Upper lobe of left lung (tissue), 6 donors: Measurements from ENCODE around the gene CLK1. TPM values are rescaled to one million over a fixed set of nuclear protein-coding genes. Genes with fewer than 3 reads are reported as not detected.

ENCODE experiments used
- ATAC-seq, 2 donors: fragments of 200-7000 bp; cut with Tn5 transposase; one replicate each; pipeline ENCODE4 v1.9.1; 2022; ENCODE audit warnings: mild to moderate bottlenecking in 2 of 2, moderate library complexity in 2 of 2; ENCODE audit not compliant: low FRiP score in 2 of 2
- DNase-seq, 2 donors: peaks; one replicate each; pipeline ENCODE4 v3.0.0-alpha.2; 2019 to 2020
- H3K27ac ChIP-seq, 4 donors: fragments of 200-600 bp; sonication (generic); one replicate each; pipeline ENCODE4 v1.5.1; 2016 to 2019
- H3K27me3 ChIP-seq, 4 donors: fragments of 200-600 bp; sonication (generic); one replicate each; pipeline ENCODE4 v1.5.1; 2017 to 2019
- H3K36me3 ChIP-seq, 4 donors: fragments of 200-600 bp; sonication (generic); one replicate each; pipeline ENCODE4 v1.5.1; 2016 to 2019
- H3K4me1 ChIP-seq, 4 donors: fragments of 200-600 bp; sonication (generic); one replicate each; pipeline ENCODE4 v1.5.1; 2018 to 2019
- H3K4me3 ChIP-seq, 4 donors: fragments of 200-600 bp; sonication (generic); one replicate each; pipeline ENCODE4 v1.5.1; 2017 to 2019; ENCODE audit warnings: mild to moderate bottlenecking in 2 of 4, moderate library complexity in 1 of 4
- H3K9me3 ChIP-seq, 4 donors: fragments of 200-600 bp; sonication (generic); one replicate each; pipeline ENCODE4 v1.5.1; 2018 to 2019
- EP300 ChIP-seq, 4 donors: sonication (generic); formaldehyde crosslinking; IDR thresholded peaks; one replicate each; pipeline ENCODE4 v1.5.1; 2017; ENCODE audit warnings: antibody characterized with exemption in 4 of 4, control low read depth in 2 of 4
- POLR2A ChIP-seq, 4 donors: fragments of 450-650 bp; IDR thresholded peaks; one replicate each; pipeline ENCODE4 v1.5.1; 2016 to 2017; ENCODE audit warnings: antibody characterized with exemption in 4 of 4, mild to moderate bottlenecking in 2 of 4
- POLR2AphosphoS5 ChIP-seq, 2 donors: sonication (generic); formaldehyde crosslinking; IDR thresholded peaks; one replicate each; pipeline ENCODE4 v1.5.1; 2017; ENCODE audit warnings: antibody characterized with exemption in 2 of 2
- WGBS, 2 donors: methylation state at CpG; one replicate each; pipeline ENCODE4 v1.1.5; 2017 to 2018; 5-methylcytosine and 5-hydroxymethylcytosine counted together
- total RNA-seq, 6 donors: library from RNA; depleted of rRNA in 4 of 6; stranded (reverse); fragments of >200 nt in 4 of 6; gene quantifications; one replicate each; pipeline versions ENCODE4 v1.1.0 to v1.2.1, GENCODE V29; 2016 to 2021
- TF ChIP-seq, protein P1 (sequence below), 6 experiments: fragments of 450-650 bp in 4 of 6; fragments of 200-600 bp in 2 of 6; sonication (generic) in 2 of 6; IDR thresholded peaks; one replicate each; pipeline ENCODE4 v1.5.1; 2016 to 2019; ENCODE audit warnings: antibody characterized with exemption in 6 of 6
- donor health status: DM: no; HTN: no; CAD: no; lungs with moderate emphysema.
- donor health status: DM: no; HTN: yes; CAD: no; lungs with severe emphysema.

Gene CLK1
- total RNA-seq, 6 donors from 2014 or later = 89.2 to 383 (median 95.9) TPM

GRCh38 chr2:200812122-200813022 lies 52.1 kb downstream of the CLK1 start:
- Histone ChIP-seq H3K27me3 (no peaks in the 10 kb centered on the region), H3K4me1 (peaks cover 36 to 44% (median 38%) of the 10 kb centered on the region in 4 donors), H3K36me3 (peaks cover 20 to 38% (median 32%) of the 10 kb centered on the region in 4 donors), H3K27ac (peak overlapping the region; percentile 96 to 100 (median 98)), H3K4me3 (peak overlapping the region; percentile 86 to 99 (median 90)), H3K9me3 (no peaks in the 10 kb centered on the region)
- ATAC-seq = peak; percentile 81
- TF ChIP-seq EP300 (IDR thresholded peaks at IDR 0.05) = no peak
- TF ChIP-seq, protein P1, sequence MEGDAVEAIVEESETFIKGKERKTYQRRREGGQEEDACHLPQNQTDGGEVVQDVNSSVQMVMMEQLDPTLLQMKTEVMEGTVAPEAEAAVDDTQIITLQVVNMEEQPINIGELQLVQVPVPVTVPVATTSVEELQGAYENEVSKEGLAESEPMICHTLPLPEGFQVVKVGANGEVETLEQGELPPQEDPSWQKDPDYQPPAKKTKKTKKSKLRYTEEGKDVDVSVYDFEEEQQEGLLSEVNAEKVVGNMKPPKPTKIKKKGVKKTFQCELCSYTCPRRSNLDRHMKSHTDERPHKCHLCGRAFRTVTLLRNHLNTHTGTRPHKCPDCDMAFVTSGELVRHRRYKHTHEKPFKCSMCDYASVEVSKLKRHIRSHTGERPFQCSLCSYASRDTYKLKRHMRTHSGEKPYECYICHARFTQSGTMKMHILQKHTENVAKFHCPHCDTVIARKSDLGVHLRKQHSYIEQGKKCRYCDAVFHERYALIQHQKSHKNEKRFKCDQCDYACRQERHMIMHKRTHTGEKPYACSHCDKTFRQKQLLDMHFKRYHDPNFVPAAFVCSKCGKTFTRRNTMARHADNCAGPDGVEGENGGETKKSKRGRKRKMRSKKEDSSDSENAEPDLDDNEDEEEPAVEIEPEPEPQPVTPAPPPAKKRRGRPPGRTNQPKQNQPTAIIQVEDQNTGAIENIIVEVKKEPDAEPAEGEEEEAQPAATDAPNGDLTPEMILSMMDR (IDR thresholded peaks at IDR 0.05) = peak; percentile 59 to 78 (median 68)
- peak in 1 of 4 donors; percentile 40 for TF ChIP-seq POLR2A (IDR thresholded peaks at IDR 0.05)
- peak; percentile 27 to 51 for TF ChIP-seq POLR2AphosphoS5 (IDR thresholded peaks at IDR 0.05)
- peak; percentile 87 to 95 for DNase-seq
- WGBS, 2 donors = 1 to 2% methylated on average over 27 to 54 of the region's 70 CpGs

- H3K9me3 ChIP-seq = no peaks in the 10 kb centered on the region
- H3K4me3 ChIP-seq = peak within 1 kb of the TSS; percentile 86 to 99 (median 90)
- TF ChIP-seq POLR2AphosphoS5 (IDR thresholded peaks at IDR 0.05) (peak; percentile 92 to 98), POLR2A (IDR thresholded peaks at IDR 0.05) (peak; percentile 78 to 99 (median 96)), EP300 (IDR thresholded peaks at IDR 0.05) (peak in 1 of 4 donors; percentile 43)
- TF ChIP-seq, protein P1 (IDR thresholded peaks at IDR 0.05) = no peak
- ATAC-seq = peak; percentile 96 to 98
- peak within 1 kb of the TSS; percentile 96 to 100 (median 98) for H3K27ac ChIP-seq
- DNase-seq = peak; percentile 94 to 97
- H3K36me3 ChIP-seq = peaks cover 12 to 30% (median 24%) of the 10 kb centered on the region in 4 donors
- H3K27me3 ChIP-seq = no peaks in the 10 kb centered on the region
- peaks cover 36 to 44% (median 38%) of the 10 kb centered on the region in 4 donors for H3K4me1 ChIP-seq
- 0% methylated on average over 19 to 57 of the region's 75 CpGs for WGBS, 2 donors
These were observed 52.9 kb downstream of the CLK1 start, which contains the start of gene BZW1 for GRCh38 chr2:200811333-200812121. Gene BZW1, plus strand, starts transcription at chr2:200811910. Its CDS starts 1,308 bp downstream, at chr2:200813218.

DNA sequence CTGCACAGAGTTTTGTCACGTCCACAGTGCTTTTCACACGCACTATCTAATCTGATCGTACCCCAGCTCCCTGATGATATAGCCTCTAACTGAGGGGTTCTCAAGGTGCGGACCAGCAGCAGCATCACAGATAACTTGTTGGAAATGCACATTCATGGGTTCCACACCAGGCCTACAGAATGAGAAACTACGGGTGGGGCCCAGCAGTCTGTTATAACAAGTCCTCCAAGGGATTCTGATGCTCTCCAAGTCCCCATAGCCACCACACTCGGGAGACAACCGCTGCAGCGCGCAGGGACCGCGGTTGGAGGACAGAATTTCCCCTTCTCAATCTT lies 53.5 kb downstream of the CLK1 start:
- ATAC-seq = no peak
- no peaks in the 10 kb centered on the region for H3K27me3 ChIP-seq

GRCh38 chr2:200810252-200810997 lies 54.0 kb downstream of the CLK1 start:
- H3K9me3 ChIP-seq = no peaks in the 10 kb centered on the region
- 39 to 47% methylated on average over 6 of the region's 6 CpGs for WGBS, 2 donors
- H3K4me3 ChIP-seq = peak overlapping the region; percentile 8 to 91 (median 87)
- no peaks in the 10 kb centered on the region for H3K27me3 ChIP-seq
- peaks cover under 1 to 19% (median 15%) of the 10 kb centered on the region in 4 donors for H3K36me3 ChIP-seq
- peaks cover 36 to 44% (median 38%) of the 10 kb centered on the region in 4 donors for H3K4me1 ChIP-seq
- DNase-seq (peak in 1 of 2 donors; percentile 36), ATAC-seq (no peak)
- peak overlapping the region; percentile 96 to 100 (median 98) for H3K27ac ChIP-seq
- TF ChIP-seq POLR2AphosphoS5 (IDR thresholded peaks at IDR 0.05) (peak; percentile 41 to 48), EP300 (IDR thresholded peaks at IDR 0.05) (no peak), POLR2A (IDR thresholded peaks at IDR 0.05) (no peak)
- TF ChIP-seq, protein P1 (IDR thresholded peaks at IDR 0.05) = no peak

More for the DNA sequence above, 53.5 kb downstream of the CLK1 start:
- TF ChIP-seq POLR2AphosphoS5 (IDR thresholded peaks at IDR 0.05) (no peak), EP300 (IDR thresholded peaks at IDR 0.05) (no peak), POLR2A (IDR thresholded peaks at IDR 0.05) (no peak)
- TF ChIP-seq, protein P1 (IDR thresholded peaks at IDR 0.05) = no peak
- Histone ChIP-seq H3K27ac (peak overlapping the region; percentile 96 to 100 (median 98)), H3K4me3 (peak overlapping the region; percentile 8 to 91 (median 87)), H3K4me1 (peaks cover 36 to 44% (median 38%) of the 10 kb centered on the region in 4 donors), H3K36me3 (peaks cover 6 to 24% (median 20%) of the 10 kb centered on the region in 4 donors), H3K9me3 (no peaks in the 10 kb centered on the region)
- WGBS, 2 donors = 4 to 14% methylated on average over 7 to 11 of the region's 11 CpGs
- DNase-seq = no peak
